KMS-11 (cell line): ENCODE measurements around the gene RHD.
A peak's percentile ranks its signal among the peaks of the same experiment; 100 is the strongest.
"Not testable (repeated sequence)": the region's sequence is repeated elsewhere in the genome, so short reads cannot be mapped to it uniquely, and the experiment has no call there.

ENCODE experiments used
- H2AFZ ChIP-seq: fragments of 200-600 bp; sonication (generic); 2 replicates; pipeline ENCODE4 v1.6.1; 2016; ENCODE audit warnings: antibody characterized with exemption, mixed run types, low read depth
- H3K27ac ChIP-seq: fragments of 200-600 bp; sonication (generic); 2 replicates; pipeline ENCODE4 v1.6.1; 2016; ENCODE audit warnings: mild to moderate bottlenecking, mixed run types
- H3K27me3 ChIP-seq: fragments of 200-600 bp; sonication (generic); 2 replicates; pipeline ENCODE4 v1.6.1; 2017; ENCODE audit warnings: mild to moderate bottlenecking, low read depth, mixed run types, moderate library complexity; ENCODE audit not compliant: insufficient read depth
- H3K36me3 ChIP-seq: fragments of 200-600 bp; sonication (generic); 2 replicates; pipeline ENCODE4 v1.6.1; 2017; ENCODE audit warnings: mild to moderate bottlenecking, mixed run types; ENCODE audit not compliant: insufficient read depth
- H3K4me1 ChIP-seq: fragments of 200-600 bp; sonication (generic); 2 replicates; pipeline ENCODE4 v1.6.1; 2016; ENCODE audit warnings: mild to moderate bottlenecking, low read depth, mixed run types; ENCODE audit not compliant: poor library complexity, severe bottlenecking
- H3K4me2 ChIP-seq: fragments of 200-600 bp; sonication (generic); 2 replicates; pipeline ENCODE4 v1.7.0; 2016; ENCODE audit warnings: mild to moderate bottlenecking, mixed run types
- H3K4me3 ChIP-seq: fragments of 200-600 bp; sonication (generic); IDR thresholded peaks from 2 replicates; pipeline ENCODE4 v1.6.1; 2017; ENCODE audit warnings: low read depth, low read length, mixed read lengths; ENCODE audit not compliant: insufficient read depth
- H3K79me2 ChIP-seq: fragments of 200-600 bp; sonication (generic); 2 replicates; pipeline ENCODE4 v1.6.1; 2016; ENCODE audit warnings: low read depth, mixed run types; ENCODE audit not compliant: insufficient read depth
- H3K9ac ChIP-seq: fragments of 200-600 bp; sonication (generic); 2 replicates; pipeline ENCODE4 v1.6.1; 2016; ENCODE audit warnings: mild to moderate bottlenecking, mixed run types
- H4K20me1 ChIP-seq: fragments of 200-600 bp; sonication (generic); 2 replicates; pipeline ENCODE4 v1.6.1; 2016; ENCODE audit warnings: mild to moderate bottlenecking, mixed run types; ENCODE audit not compliant: insufficient read depth
- TF ChIP-seq, protein P1 (sequence below): fragments of 200-600 bp; sonication (generic); conservative IDR thresholded peaks from 2 replicates; pipeline ENCODE4 v1.6.1; 2017; ENCODE audit warnings: low read depth, mild to moderate bottlenecking, antibody characterized with exemption, low read length, moderate library complexity, mixed read lengths

Gene RHD

DNA sequence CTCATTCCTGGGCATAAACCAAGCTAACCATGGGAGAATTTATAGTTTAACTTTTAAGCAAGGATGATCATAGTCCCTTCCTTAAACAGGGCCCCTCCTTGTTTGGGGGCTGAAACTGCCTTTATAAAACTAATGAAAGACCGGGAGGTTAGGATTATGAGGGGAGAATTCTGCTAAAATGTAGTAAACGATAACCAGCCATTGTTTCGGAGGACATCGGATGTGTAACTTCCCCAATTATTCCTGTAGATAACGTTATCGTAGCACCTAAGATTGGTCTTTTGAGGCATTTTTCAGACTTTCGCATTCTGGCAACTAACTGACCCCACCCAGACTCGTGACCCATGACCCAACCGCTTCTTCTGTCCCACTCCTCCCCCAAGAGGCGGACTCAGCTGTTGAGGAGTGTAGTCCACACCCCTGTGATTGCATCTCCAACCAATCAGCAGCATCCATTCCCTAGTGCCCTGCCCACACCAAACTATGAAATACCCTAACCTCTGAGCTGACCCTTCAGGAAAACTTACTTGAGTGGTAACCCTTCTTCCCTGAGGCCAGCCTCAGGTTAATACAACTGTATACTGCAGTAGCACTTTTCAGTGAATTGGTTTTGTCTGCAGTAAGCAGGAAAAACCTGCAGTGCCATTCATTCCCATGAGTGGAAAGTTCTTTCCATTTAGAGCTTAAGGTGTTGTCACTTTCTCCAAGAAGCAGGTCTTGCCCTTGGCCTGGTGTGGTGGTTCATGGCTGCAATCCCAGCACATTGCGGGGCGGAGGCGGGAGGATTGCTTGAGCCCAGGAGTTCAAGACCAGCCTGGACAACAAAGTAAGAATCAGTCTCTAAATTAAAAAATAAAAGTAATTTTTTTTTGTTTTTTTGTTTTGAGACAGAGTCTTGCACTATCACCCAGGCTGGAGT is 39.2 kb upstream of the RHD start:
- peak overlapping the region; percentile 61 for H3K9ac ChIP-seq
- no peaks in the 10 kb centered on the region for H3K27me3 ChIP-seq
- peak overlapping the region; percentile 81 for H3K27ac ChIP-seq
- peaks cover 34% of the 10 kb centered on the region; the same call in 1 of the 2 replicates for H3K79me2 ChIP-seq
- TF ChIP-seq, protein P1, sequence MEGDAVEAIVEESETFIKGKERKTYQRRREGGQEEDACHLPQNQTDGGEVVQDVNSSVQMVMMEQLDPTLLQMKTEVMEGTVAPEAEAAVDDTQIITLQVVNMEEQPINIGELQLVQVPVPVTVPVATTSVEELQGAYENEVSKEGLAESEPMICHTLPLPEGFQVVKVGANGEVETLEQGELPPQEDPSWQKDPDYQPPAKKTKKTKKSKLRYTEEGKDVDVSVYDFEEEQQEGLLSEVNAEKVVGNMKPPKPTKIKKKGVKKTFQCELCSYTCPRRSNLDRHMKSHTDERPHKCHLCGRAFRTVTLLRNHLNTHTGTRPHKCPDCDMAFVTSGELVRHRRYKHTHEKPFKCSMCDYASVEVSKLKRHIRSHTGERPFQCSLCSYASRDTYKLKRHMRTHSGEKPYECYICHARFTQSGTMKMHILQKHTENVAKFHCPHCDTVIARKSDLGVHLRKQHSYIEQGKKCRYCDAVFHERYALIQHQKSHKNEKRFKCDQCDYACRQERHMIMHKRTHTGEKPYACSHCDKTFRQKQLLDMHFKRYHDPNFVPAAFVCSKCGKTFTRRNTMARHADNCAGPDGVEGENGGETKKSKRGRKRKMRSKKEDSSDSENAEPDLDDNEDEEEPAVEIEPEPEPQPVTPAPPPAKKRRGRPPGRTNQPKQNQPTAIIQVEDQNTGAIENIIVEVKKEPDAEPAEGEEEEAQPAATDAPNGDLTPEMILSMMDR: no peak
- H3K4me2 ChIP-seq: peak overlapping the region; percentile 67
- H3K4me3 ChIP-seq: peak overlapping the region; percentile 85
- peaks cover 50% of the 10 kb centered on the region for H3K4me1 ChIP-seq
- no peaks in the 10 kb centered on the region for H4K20me1 ChIP-seq
- peak overlapping the region; percentile 60 for H2AFZ ChIP-seq
- H3K36me3 ChIP-seq: no peaks in the 10 kb centered on the region

DNA sequence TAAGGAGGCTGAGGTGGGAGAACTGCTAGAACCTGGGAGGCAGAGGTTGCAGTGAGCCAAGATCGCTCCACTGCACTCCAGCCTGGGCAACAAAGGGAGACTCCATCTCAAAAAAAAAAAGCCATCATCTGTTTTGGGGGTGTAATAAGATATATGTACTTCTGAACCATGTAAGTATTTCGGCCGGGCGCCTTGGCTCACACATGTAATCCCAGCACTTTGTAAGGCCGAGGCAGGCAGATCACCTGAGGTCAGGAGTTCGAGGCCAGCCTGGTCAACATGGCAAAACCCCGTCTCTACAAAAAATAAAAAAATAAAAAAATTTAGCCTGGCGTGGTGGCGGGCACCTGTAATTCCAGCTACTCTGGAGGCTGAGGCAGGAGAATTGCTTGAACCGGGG is 36.9 kb upstream of the RHD start:
- H3K36me3 ChIP-seq, H3K9ac ChIP-seq, H3K27me3 ChIP-seq, H3K27ac ChIP-seq, H3K4me2 ChIP-seq, H2AFZ ChIP-seq, H4K20me1 ChIP-seq, H3K4me3 ChIP-seq: not testable (repeated sequence)
- Histone ChIP-seq H3K4me1 (peaks cover 63% of the 10 kb centered on the region), H3K79me2 (peaks cover 33% of the 10 kb centered on the region; the same call in 1 of the 2 replicates)

DNA sequence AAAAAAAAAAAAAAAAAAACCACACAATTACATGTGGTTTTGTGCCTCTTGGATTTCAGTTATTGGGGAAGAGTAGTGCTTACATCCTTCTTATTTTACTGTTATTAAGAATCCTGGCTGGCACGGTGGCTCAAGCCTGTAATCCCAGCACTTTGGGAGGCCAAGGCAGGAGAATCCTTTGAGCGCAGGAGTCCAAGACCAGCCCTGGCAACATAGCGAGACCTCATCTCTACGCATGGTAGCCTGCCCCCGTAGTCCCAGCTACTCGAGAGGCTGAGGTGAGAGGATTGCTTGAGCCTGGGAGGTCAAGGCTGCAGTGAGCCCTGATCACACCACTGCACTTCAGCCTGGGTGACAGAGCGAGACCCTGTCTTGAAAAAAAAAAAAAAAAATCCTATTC is 36.0 kb upstream of the RHD start:
- Histone ChIP-seq H3K27ac (peak overlapping the region; percentile 86), H3K4me2 (peak overlapping the region; percentile 98)

DNA sequence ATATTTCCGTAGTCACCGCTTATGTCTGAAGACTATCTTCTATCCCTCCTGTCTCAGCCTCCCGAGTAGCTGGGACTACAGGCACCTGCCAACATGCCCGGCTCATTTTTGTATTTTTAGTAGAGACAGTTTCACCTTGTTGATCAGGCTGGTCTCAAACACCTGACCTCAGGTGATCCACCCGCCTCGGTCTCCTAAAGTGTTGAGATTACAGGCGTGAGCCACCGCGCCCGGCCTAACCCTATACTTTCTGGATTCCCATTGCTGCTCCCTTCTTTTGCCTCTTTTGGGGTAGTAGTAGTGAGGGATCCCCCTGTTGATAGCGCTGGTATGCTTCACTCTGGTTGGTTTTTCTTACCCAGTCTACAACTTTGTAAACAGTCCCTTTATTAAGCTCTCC is 34.3 kb upstream of the RHD start:
- no peak overlapping the region for H3K9ac ChIP-seq
- H3K27ac ChIP-seq: peak overlapping the region; percentile 86; the same call in 1 of the 2 replicates
- peaks cover 76% of the 10 kb centered on the region for H3K4me1 ChIP-seq

More for the DNA sequence above, 36.0 kb upstream of the RHD start:
- Histone ChIP-seq H3K79me2 (peaks cover 26% of the 10 kb centered on the region; the same call in 1 of the 2 replicates), H3K9ac (peak overlapping the region; percentile 37; the same call in 1 of the 2 replicates), H3K4me1 (peaks cover 63% of the 10 kb centered on the region), H2AFZ (peak overlapping the region; percentile 47; the same call in 1 of the 2 replicates)
- not testable (repeated sequence) for H3K4me3 ChIP-seq, H3K27me3 ChIP-seq, H4K20me1 ChIP-seq, H3K36me3 ChIP-seq

More for the DNA sequence above, 34.3 kb upstream of the RHD start:
- H3K79me2 ChIP-seq: peaks cover 21% of the 10 kb centered on the region; the same call in 1 of the 2 replicates
- no peaks in the 10 kb centered on the region for H3K27me3 ChIP-seq
- H4K20me1 ChIP-seq: no peaks in the 10 kb centered on the region
- TF ChIP-seq, protein P1: no peak
- no peak overlapping the region for H3K4me3 ChIP-seq
- H3K36me3 ChIP-seq: peaks cover 11% of the 10 kb centered on the region; the same call in 1 of the 2 replicates
- H2AFZ ChIP-seq: no peak overlapping the region
- H3K4me2 ChIP-seq: peak overlapping the region; percentile 98
